Kidney (tissue), 14 donors: ENCODE results near the gene SMIM21. TPM values are rescaled to one million over a fixed set of nuclear protein-coding genes. Genes with fewer than 3 reads are reported as not detected.

Source experiments
- DNase-seq, 5 donors: peaks; one replicate each; pipeline ENCODE4 v3.0.0-alpha.2; 2013 to 2020
- FAIRE-seq: peaks from 2 replicates; lab custom pipeline; 2012; peaks lifted over from hg19 to GRCh38; lab: Jason Lieb, UNC
- H3K27ac ChIP-seq, 2 donors: one replicate each; pipeline ENCODE4 v1.7.0; 2013; ENCODE audit warnings: low read depth in 2 of 2, low read length in 2 of 2, inconsistent platforms in 1 of 2
- H3K27me3 ChIP-seq: one replicate; pipeline ENCODE4 v1.7.1; 2013; ENCODE audit warnings: low read length, inconsistent platforms; ENCODE audit not compliant: control insufficient read depth, insufficient read depth
- H3K36me3 ChIP-seq, 3 donors: one replicate each; pipeline versions ENCODE4 v1.7.0 to v1.7.1; 2013; ENCODE audit warnings: low read length in 3 of 3, control low read depth in 1 of 3, inconsistent platforms in 1 of 3; ENCODE audit not compliant: insufficient read depth in 3 of 3, control insufficient read depth in 2 of 3
- H3K4me1 ChIP-seq, 3 donors: one replicate each; pipeline versions ENCODE4 v1.7.0 to v1.7.1; 2013; ENCODE audit warnings: low read length in 3 of 3, inconsistent platforms in 1 of 3, low read depth in 1 of 3; ENCODE audit not compliant: control insufficient read depth in 2 of 3, insufficient read depth in 2 of 3
- H3K4me3 ChIP-seq, 3 donors: one replicate each; pipeline versions ENCODE4 v1.7.0 to v1.8.1; 2013; ENCODE audit warnings: low read length in 3 of 3, control low read depth in 1 of 3, inconsistent platforms in 1 of 3
- H3K9ac ChIP-seq, 3 donors: one replicate each; pipeline versions ENCODE4 v1.7.0 to v1.7.1; 2013; ENCODE audit warnings: low read length in 3 of 3, control low read depth in 1 of 3, inconsistent platforms in 1 of 3
- H3K9me3 ChIP-seq, 3 donors: one replicate each; pipeline versions ENCODE4 v1.7.0 to v1.7.1; 2013; ENCODE audit warnings: low read length in 3 of 3, control low read depth in 1 of 3, inconsistent platforms in 1 of 3; ENCODE audit not compliant: control insufficient read depth in 2 of 3, insufficient read depth in 1 of 3
- CTCF ChIP-seq: IDR thresholded peaks from 3 replicates; pipeline ENCODE4 v1.5.1; 2012; ENCODE audit warnings: mild to moderate bottlenecking, moderate library complexity, borderline replicate concordance; ENCODE audit not compliant: insufficient read depth; ENCODE audit errors: extremely low read depth
- intact Hi-C: fragments of 100-400 bp; cut with DNase I; formaldehyde crosslinking; loops from one replicate; pipeline ENCODE4 v1.11.1; 2022
- polyA plus RNA-seq: library from polyadenylated mRNA; stranded (reverse); fragments of 350-450 nt; fragmentation: Illumina TruSeq; extraction: RNeasy Lipid Tissue Mini Kit (QIAGEN cat#74804); gene quantifications from one replicate; pipeline ENCODE4 v1.2.3, GENCODE V29; 2014; ENCODE audit warnings: low read depth, low replicate concordance; ENCODE audit not compliant: insufficient read depth
- total RNA-seq: library from RNA; stranded (reverse); fragmentation: NEBNext Ultra II Directional; extraction: Animal tissue kit (Norgen Biotek cat#: 25700); gene quantifications from one replicate; pipeline ENCODE4 v1.2.1, GENCODE V29; 2021
- donor health status: control.
- donor health status: control.
- donor health status: control.
- donor health status: control.
- donor health status: control.
- donor health status: DM: yes; HTN: yes; CAD: no.
- donor health status: Normal renal cell carcinoma (clear cell type).

The SMIM21 gene
- total and polyA plus RNA-seq, 2 donors from 2014 or later, result not detected

- no peaks in the 10 kb centered on the region for H3K4me1 ChIP-seq
- DNase-seq (no peak), FAIRE-seq (no peak)
- H3K27me3 ChIP-seq, result no peaks in the 10 kb centered on the region
- no peak overlapping the region for H3K4me3 ChIP-seq
- intact Hi-C loops, result no loop called here
- H3K9ac ChIP-seq, result no peak overlapping the region
- H3K36me3 ChIP-seq, result no peaks in the 10 kb centered on the region
- TF ChIP-seq CTCF, result no peak
- peaks cover 0 to 5% (median 0%) of the 10 kb centered on the region in 3 donors for H3K9me3 ChIP-seq
- no peak overlapping the region for H3K27ac ChIP-seq
Observed at GRCh38 chr18:75422341-75422910, 5.1 kb downstream of the SMIM21 start.

- no peaks in the 10 kb centered on the region for H3K27me3 ChIP-seq
- H3K9me3 ChIP-seq, result peaks cover 0 to 5% (median 0%) of the 10 kb centered on the region in 3 donors
- no peak overlapping the region for H3K9ac ChIP-seq
- no peak overlapping the region for H3K27ac ChIP-seq
- no peak for TF ChIP-seq CTCF
- no peak overlapping the region for H3K4me3 ChIP-seq
- intact Hi-C loops, result no loop called here
- H3K36me3 ChIP-seq, result no peaks in the 10 kb centered on the region
- H3K4me1 ChIP-seq, result no peaks in the 10 kb centered on the region
- DNase-seq (no peak), FAIRE-seq (no peak)
Observed at GRCh38 chr18:75421656-75422055, 5.8 kb downstream of the SMIM21 start.

- Histone ChIP-seq H3K4me3 (peak overlapping the region in 1 of 3 donors; percentile 13), H3K27ac (no peak overlapping the region), H3K4me1 (no peaks in the 10 kb centered on the region), H3K9ac (no peak overlapping the region), H3K9me3 (peaks cover 0 to 5% (median 0%) of the 10 kb centered on the region in 3 donors), H3K36me3 (no peaks in the 10 kb centered on the region), H3K27me3 (no peaks in the 10 kb centered on the region)
- intact Hi-C loops, result no loop called here
- DNase-seq, result peak in 2 of 5 donors; percentile 33 to 50
- no peak for FAIRE-seq
- TF ChIP-seq CTCF, result no peak
Observed at GRCh38 chr18:75418293-75419005, 9.1 kb downstream of the SMIM21 start.
